ENCODE measurements around the gene CDH13.

CDH13 gene

GRCh38 chr16:82628088-82628423, 1.3 kb downstream of the CDH13 start:
- no peak for DNase-seq (ENCODE audit: low read depth in 3 of 3)

- no peak for DNase-seq (ENCODE audit: low read depth in 3 of 3)
These were observed 1.9 kb downstream of the CDH13 start for GRCh38 chr16:82628711-82629110.

- no peak for DNase-seq (ENCODE audit: low read depth in 3 of 3)
These were observed 2.8 kb downstream of the CDH13 start for GRCh38 chr16:82629441-82630027.

- DNase-seq (ENCODE audit: low read depth in 3 of 3) = no peak
These were observed 3.5 kb downstream of the CDH13 start for GRCh38 chr16:82630219-82630618.

GRCh38 chr16:82630688-82631087, 3.9 kb downstream of the CDH13 start:
- DNase-seq (ENCODE audit: low read depth in 3 of 3) = no peak

GRCh38 chr16:82631701-82632685, 5.2 kb downstream of the CDH13 start:
- no peak for DNase-seq (ENCODE audit: low read depth in 3 of 3)

- DNase-seq (ENCODE audit: low read depth in 3 of 3) = no peak
These were observed 7.3 kb downstream of the CDH13 start for GRCh38 chr16:82633964-82634600.

- DNase-seq (ENCODE audit: low read depth in 3 of 3) = no peak
These were observed 8.3 kb downstream of the CDH13 start for GRCh38 chr16:82634955-82635610.

GRCh38 chr16:82636485-82636884, 9.7 kb downstream of the CDH13 start:
- no peak for DNase-seq (ENCODE audit: low read depth in 3 of 3)

GRCh38 chr16:82636958-82637357, 10.2 kb downstream of the CDH13 start:
- no peak for DNase-seq (ENCODE audit: low read depth in 3 of 3)

- DNase-seq (ENCODE audit: low read depth in 3 of 3) = no peak
These were observed 11.5 kb downstream of the CDH13 start for GRCh38 chr16:82638095-82638798.

GRCh38 chr16:82639263-82639662, 12.5 kb downstream of the CDH13 start:
- no peak for DNase-seq (ENCODE audit: low read depth in 3 of 3)

- peak in 2 of 3 experiments; percentile 9 to 15 for DNase-seq (ENCODE audit: low read depth in 3 of 3)
These were observed 13.0 kb downstream of the CDH13 start for GRCh38 chr16:82639666-82640336.

GRCh38 chr16:82641336-82641984, 14.7 kb downstream of the CDH13 start:
- no peak for DNase-seq (ENCODE audit: low read depth in 3 of 3)

GRCh38 chr16:82643136-82643535, 16.4 kb downstream of the CDH13 start:
- DNase-seq (ENCODE audit: low read depth in 3 of 3) = no peak

- DNase-seq (ENCODE audit: low read depth in 3 of 3) = no peak
These were observed 17.3 kb downstream of the CDH13 start for GRCh38 chr16:82643936-82644630.

- no peak for DNase-seq (ENCODE audit: low read depth in 3 of 3)
These were observed 19.7 kb downstream of the CDH13 start for GRCh38 chr16:82646504-82646903.

- no peak for DNase-seq (ENCODE audit: low read depth in 3 of 3)
These were observed 23.0 kb downstream of the CDH13 start for GRCh38 chr16:82649766-82650165.

- no peak for DNase-seq (ENCODE audit: low read depth in 3 of 3)
These were observed 24.0 kb downstream of the CDH13 start for GRCh38 chr16:82650804-82651203.
